NB4 (cell line): ENCODE results near the gene ADK.

Experiments
- CTCF ChIP-seq: IDR thresholded peaks from one replicate; pipeline ENCODE4 v1.5.1; 2012; ENCODE audit warnings: low read depth, low read length
- MAX ChIP-seq: IDR thresholded peaks from 2 replicates; pipeline ENCODE4 v1.6.1; 2011; ENCODE audit warnings: low read depth, low read length
- POLR2A ChIP-seq: IDR thresholded peaks from 2 replicates; pipeline ENCODE4 v1.6.1; 2011; ENCODE audit warnings: mild to moderate bottlenecking; ENCODE audit not compliant: insufficient read length; ENCODE audit errors: extremely low read depth

DNA sequence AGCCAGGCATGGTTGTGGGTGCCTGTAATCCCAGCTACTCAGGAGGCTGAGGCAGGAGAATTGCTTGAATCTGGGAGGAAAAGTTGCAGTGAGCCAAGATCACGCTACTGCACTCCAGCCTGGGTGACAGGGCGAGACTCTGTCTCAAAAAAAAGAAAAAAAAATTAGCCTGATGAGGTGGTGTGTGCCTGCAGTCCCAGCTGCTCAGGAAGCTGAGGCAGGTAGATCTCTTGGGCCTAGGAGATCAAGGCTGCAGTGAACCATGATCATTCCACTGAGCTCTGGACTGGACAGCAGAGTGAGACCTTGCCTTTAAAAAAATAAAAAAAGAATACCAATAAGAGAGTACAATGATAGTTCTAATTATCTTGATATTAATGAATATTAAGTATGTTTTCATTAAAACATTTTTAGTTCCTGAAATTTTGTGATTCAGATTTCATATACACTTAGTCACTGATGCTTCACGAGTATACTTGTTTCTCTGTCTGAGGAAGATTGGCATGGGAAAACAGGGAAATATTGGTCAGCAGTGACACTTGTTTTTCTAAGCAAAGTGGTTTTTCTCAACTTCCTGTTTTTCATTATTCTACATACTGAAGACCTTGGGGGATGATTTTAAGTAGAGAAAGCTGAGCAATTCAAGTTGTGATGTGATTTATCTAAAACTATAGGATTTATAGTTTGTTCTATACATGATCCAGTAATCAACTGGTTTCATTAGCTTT is 76.8 kb downstream of the ADK start:
- TF ChIP-seq CTCF (no peak), MAX (no peak), POLR2A (no peak)
